Kidney (tissue), 14 donors: ENCODE results near the gene EGLN2. TPM values are rescaled to one million over a fixed set of nuclear protein-coding genes. Genes with fewer than 3 reads are reported as not detected.
A peak's percentile ranks its signal among the peaks of the same experiment; 100 is the strongest.
"Not testable (repeated sequence)": the region's sequence is repeated elsewhere in the genome, so short reads cannot be mapped to it uniquely, and the experiment has no call there.

Experiments used
- DNase-seq, 5 donors: peaks; one replicate each; pipeline ENCODE4 v3.0.0-alpha.2; 2013 to 2020
- FAIRE-seq: peaks from 2 replicates; lab custom pipeline; 2012; peaks lifted over from hg19 to GRCh38; lab: Jason Lieb, UNC
- H3K27ac ChIP-seq, 2 donors: one replicate each; pipeline ENCODE4 v1.7.0; 2013; ENCODE audit warnings: low read depth in 2 of 2, low read length in 2 of 2, inconsistent platforms in 1 of 2
- H3K27me3 ChIP-seq: one replicate; pipeline ENCODE4 v1.7.1; 2013; ENCODE audit warnings: low read length, inconsistent platforms; ENCODE audit not compliant: control insufficient read depth, insufficient read depth
- H3K36me3 ChIP-seq, 3 donors: one replicate each; pipeline versions ENCODE4 v1.7.0 to v1.7.1; 2013; ENCODE audit warnings: low read length in 3 of 3, control low read depth in 1 of 3, inconsistent platforms in 1 of 3; ENCODE audit not compliant: insufficient read depth in 3 of 3, control insufficient read depth in 2 of 3
- H3K4me1 ChIP-seq, 3 donors: one replicate each; pipeline versions ENCODE4 v1.7.0 to v1.7.1; 2013; ENCODE audit warnings: low read length in 3 of 3, inconsistent platforms in 1 of 3, low read depth in 1 of 3; ENCODE audit not compliant: control insufficient read depth in 2 of 3, insufficient read depth in 2 of 3
- H3K4me3 ChIP-seq, 3 donors: one replicate each; pipeline versions ENCODE4 v1.7.0 to v1.8.1; 2013; ENCODE audit warnings: low read length in 3 of 3, control low read depth in 1 of 3, inconsistent platforms in 1 of 3
- H3K9ac ChIP-seq, 3 donors: one replicate each; pipeline versions ENCODE4 v1.7.0 to v1.7.1; 2013; ENCODE audit warnings: low read length in 3 of 3, control low read depth in 1 of 3, inconsistent platforms in 1 of 3
- H3K9me3 ChIP-seq, 3 donors: one replicate each; pipeline versions ENCODE4 v1.7.0 to v1.7.1; 2013; ENCODE audit warnings: low read length in 3 of 3, control low read depth in 1 of 3, inconsistent platforms in 1 of 3; ENCODE audit not compliant: control insufficient read depth in 2 of 3, insufficient read depth in 1 of 3
- CTCF ChIP-seq: IDR thresholded peaks from 3 replicates; pipeline ENCODE4 v1.5.1; 2012; ENCODE audit warnings: mild to moderate bottlenecking, moderate library complexity, borderline replicate concordance; ENCODE audit not compliant: insufficient read depth; ENCODE audit errors: extremely low read depth
- intact Hi-C: fragments of 100-400 bp; cut with DNase I; formaldehyde crosslinking; loops from one replicate; pipeline ENCODE4 v1.11.1; 2022
- polyA plus RNA-seq: library from polyadenylated mRNA; stranded (reverse); fragments of 350-450 nt; fragmentation: Illumina TruSeq; extraction: RNeasy Lipid Tissue Mini Kit (QIAGEN cat#74804); gene quantifications from one replicate; pipeline ENCODE4 v1.2.3, GENCODE V29; 2014; ENCODE audit warnings: low read depth, low replicate concordance; ENCODE audit not compliant: insufficient read depth
- total RNA-seq: library from RNA; stranded (reverse); fragmentation: NEBNext Ultra II Directional; extraction: Animal tissue kit (Norgen Biotek cat#: 25700); gene quantifications from one replicate; pipeline ENCODE4 v1.2.1, GENCODE V29; 2021
- donor health status: control.
- donor health status: control.
- donor health status: control.
- donor health status: control.
- donor health status: control.
- donor health status: DM: yes; HTN: yes; CAD: no.
- donor health status: Normal renal cell carcinoma (clear cell type).

Gene EGLN2
- total and polyA plus RNA-seq, 2 donors from 2014 or later: 96.0 to 96.3 TPM

GRCh38 chr19:40808497-40808896 lies 9.5 kb downstream of the EGLN2 start:
- Histone ChIP-seq H3K27ac (no peak overlapping the region), H3K36me3 (peaks cover 0 to 14% (median 5%) of the 10 kb centered on the region in 3 donors), H3K9ac (no peak overlapping the region), H3K27me3 (no peaks in the 10 kb centered on the region), H3K4me1 (peaks cover 0 to 51% (median 14%) of the 10 kb centered on the region in 3 donors), H3K9me3 (no peaks in the 10 kb centered on the region), H3K4me3 (no peak overlapping the region)
- intact Hi-C loops: loop anchor here (10.0 kb wide), 1 partner anchor 144 kb away; no protein-coding TSS in a partner anchor
- TF ChIP-seq CTCF: no peak
- DNase-seq (peak in 1 of 5 donors; percentile 48), FAIRE-seq (no peak)

GRCh38 chr19:40809358-40810086 lies 10.5 kb downstream of the EGLN2 start:
- FAIRE-seq (no peak), DNase-seq (peak in 1 of 5 donors; percentile 76)
- Histone ChIP-seq H3K9me3 (no peaks in the 10 kb centered on the region), H3K4me1 (peaks cover 0 to 40% (median 10%) of the 10 kb centered on the region in 3 donors), H3K4me3 (peak overlapping the region in 2 of 3 donors; percentile 19 to 42), H3K27ac (no peak overlapping the region), H3K36me3 (peaks cover 0 to 14% (median 5%) of the 10 kb centered on the region in 3 donors), H3K9ac (no peak overlapping the region), H3K27me3 (no peaks in the 10 kb centered on the region)
- intact Hi-C loops: loop anchor here (10.0 kb wide), 1 partner anchor 145 kb away; no protein-coding TSS in a partner anchor
- TF ChIP-seq CTCF: no peak

- FAIRE-seq (no peak), DNase-seq (no peak)
- intact Hi-C loops: no loop called here
- Histone ChIP-seq H3K9me3 (no peaks in the 10 kb centered on the region), H3K27me3 (no peaks in the 10 kb centered on the region), H3K4me1 (peaks cover 0 to 35% (median 7%) of the 10 kb centered on the region in 3 donors), H3K27ac (peak overlapping the region in 1 of 2 donors; percentile 14), H3K4me3 (peak overlapping the region in 2 of 3 donors; percentile 19 to 42), H3K36me3 (peaks cover 0 to 14% (median 5%) of the 10 kb centered on the region in 3 donors), H3K9ac (no peak overlapping the region)
- no peak for TF ChIP-seq CTCF
Measured at GRCh38 chr19:40810160-40810559, 11.2 kb downstream of the EGLN2 start.

GRCh38 chr19:40810649-40811408 lies 11.8 kb downstream of the EGLN2 start:
- H3K9me3 ChIP-seq, H3K27me3 ChIP-seq, intact Hi-C loops, FAIRE-seq: not testable (repeated sequence)
- Histone ChIP-seq H3K36me3 (peaks cover 0 to 14% (median 3%) of the 10 kb centered on the region in 3 donors), H3K27ac (peak overlapping the region in 1 of 2 donors; percentile 47), H3K9ac (peak overlapping the region in 1 of 3 donors; percentile 12), H3K4me1 (peaks cover 0 to 28% (median 7%) of the 10 kb centered on the region in 3 donors), H3K4me3 (peak overlapping the region in 2 of 3 donors; percentile 32 to 44)
- peak; percentile 86 to 96 (median 93) for DNase-seq
